NB4 (cell line): ENCODE measurements around the gene EXOC6.

Source experiments
- CTCF ChIP-seq: IDR thresholded peaks from one replicate; pipeline ENCODE4 v1.5.1; 2012; ENCODE audit warnings: low read depth, low read length
- POLR2A ChIP-seq: IDR thresholded peaks from 2 replicates; pipeline ENCODE4 v1.6.1; 2011; ENCODE audit warnings: mild to moderate bottlenecking; ENCODE audit not compliant: insufficient read length; ENCODE audit errors: extremely low read depth

- TF ChIP-seq CTCF (no peak), POLR2A (no peak)
Measured at GRCh38 chr10:92814790-92815189, 33.5 kb upstream of the EXOC6 start.
